ENCODE measurements around the gene PNLIP. TPM values are rescaled to one million over a fixed set of nuclear protein-coding genes. Genes with fewer than 3 reads are reported as not detected.

Gene PNLIP
- polyA plus RNA-seq, 2 donors: 0.14 to 0.37 TPM

GRCh38 chr10:116538992-116539391 lies 6.7 kb upstream of the PNLIP start:
- no peaks in the 10 kb centered on the region for H3K4me1 ChIP-seq (ENCODE audit: control insufficient read depth in 2 of 2, insufficient read depth in 2 of 2, low read length in 1 of 2)
- no peak overlapping the region for H3K4me3 ChIP-seq (ENCODE audit: low read depth in 1 of 2, low read length in 2 of 2)
- no peak overlapping the region for H3K27ac ChIP-seq (ENCODE audit: low read depth in 2 of 2, low read length in 1 of 2)
- no peaks in the 10 kb centered on the region for H3K9me3 ChIP-seq (ENCODE audit: control insufficient read depth in 2 of 2, insufficient read depth in 1 of 2, low read depth in 1 of 2, low read length in 1 of 2)
- H3K27me3 ChIP-seq (ENCODE audit: control insufficient read depth in 1 of 2, insufficient read depth in 2 of 2, low read length in 2 of 2): no peaks in the 10 kb centered on the region
- H3K36me3 ChIP-seq (ENCODE audit: control insufficient read depth in 2 of 2, insufficient read depth in 2 of 2, low read length in 1 of 2): no peaks in the 10 kb centered on the region

DNA sequence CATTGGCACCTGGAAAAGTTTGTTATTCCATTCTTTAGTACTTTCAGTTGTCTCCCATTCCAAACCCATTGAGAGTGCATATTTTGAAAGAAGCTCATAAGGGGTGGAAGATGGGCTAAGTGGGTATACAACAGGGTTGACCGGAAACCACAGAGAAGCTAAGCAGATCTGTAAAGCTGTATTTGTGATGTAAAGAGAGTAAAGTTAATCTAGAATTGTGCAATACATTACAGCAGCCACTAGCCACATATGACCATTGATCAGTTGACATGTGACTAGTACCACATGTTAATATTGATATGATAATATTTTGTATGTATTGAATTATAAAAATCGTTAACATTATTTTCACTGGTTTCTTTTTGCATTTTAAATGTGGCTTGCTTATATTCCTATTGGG lies 4.9 kb upstream of the PNLIP start:
- no peaks in the 10 kb centered on the region for H3K36me3 ChIP-seq (ENCODE audit: control insufficient read depth in 2 of 2, insufficient read depth in 2 of 2, low read length in 1 of 2)
- 83 to 92% methylated on average over 2 of the region's 2 CpGs for WGBS, 2 donors
- no peak overlapping the region for H3K27ac ChIP-seq (ENCODE audit: low read depth in 2 of 2, low read length in 1 of 2)
- H3K27me3 ChIP-seq (ENCODE audit: control insufficient read depth in 1 of 2, insufficient read depth in 2 of 2, low read length in 2 of 2): no peaks in the 10 kb centered on the region
- no peaks in the 10 kb centered on the region for H3K4me1 ChIP-seq (ENCODE audit: control insufficient read depth in 2 of 2, insufficient read depth in 2 of 2, low read length in 1 of 2)
- no peaks in the 10 kb centered on the region for H3K9me3 ChIP-seq (ENCODE audit: control insufficient read depth in 2 of 2, insufficient read depth in 1 of 2, low read depth in 1 of 2, low read length in 1 of 2)
- H3K4me3 ChIP-seq (ENCODE audit: low read depth in 1 of 2, low read length in 2 of 2): no peak overlapping the region

DNA sequence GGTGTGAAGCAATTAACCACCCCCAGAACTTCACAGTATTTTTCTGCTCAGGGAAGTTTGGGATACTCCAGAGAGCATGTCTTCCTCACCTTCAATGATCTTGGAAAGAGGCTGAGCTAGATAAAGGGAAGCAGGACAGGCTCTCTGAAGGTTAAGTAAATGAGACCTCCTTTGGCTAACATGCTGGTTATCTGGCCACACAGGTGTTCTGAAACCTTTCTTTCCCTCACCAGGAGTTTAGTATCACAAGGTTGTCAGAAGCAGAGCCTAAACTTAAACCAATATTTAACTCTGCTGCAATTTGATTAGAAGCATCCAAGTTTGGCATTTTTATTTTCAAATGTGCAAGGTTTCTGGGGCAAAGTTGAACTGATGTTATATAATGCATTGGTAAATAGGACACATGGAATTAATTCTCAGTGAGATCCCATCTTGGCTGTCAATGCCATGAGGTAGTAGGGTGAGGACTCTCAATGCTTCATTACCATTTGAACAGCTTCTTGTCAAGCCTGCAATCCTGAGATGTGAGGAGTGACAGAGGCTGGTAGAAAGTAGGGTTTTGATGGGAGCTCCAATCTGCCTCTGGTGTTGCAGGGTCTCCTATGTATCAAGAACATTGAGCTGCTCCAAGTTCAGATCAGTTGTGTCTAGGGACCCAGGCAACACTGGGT lies 3.6 kb upstream of the PNLIP start:
- Histone ChIP-seq H3K36me3 (ENCODE audit: control insufficient read depth in 2 of 2, insufficient read depth in 2 of 2, low read length in 1 of 2) (no peaks in the 10 kb centered on the region), H3K4me1 (ENCODE audit: control insufficient read depth in 2 of 2, insufficient read depth in 2 of 2, low read length in 1 of 2) (no peaks in the 10 kb centered on the region), H3K27ac (ENCODE audit: low read depth in 2 of 2, low read length in 1 of 2) (no peak overlapping the region), H3K4me3 (ENCODE audit: low read depth in 1 of 2, low read length in 2 of 2) (no peak overlapping the region), H3K9me3 (ENCODE audit: control insufficient read depth in 2 of 2, insufficient read depth in 1 of 2, low read depth in 1 of 2, low read length in 1 of 2) (no peaks in the 10 kb centered on the region), H3K27me3 (ENCODE audit: control insufficient read depth in 1 of 2, insufficient read depth in 2 of 2, low read length in 2 of 2) (no peaks in the 10 kb centered on the region)

GRCh38 chr10:116545122-116545521 lies 609 bp upstream of the PNLIP start:
- no peaks in the 10 kb centered on the region for H3K27me3 ChIP-seq (ENCODE audit: control insufficient read depth in 1 of 2, insufficient read depth in 2 of 2, low read length in 2 of 2)
- H3K4me3 ChIP-seq (ENCODE audit: low read depth in 1 of 2, low read length in 2 of 2): no peak overlapping the region
- 58 to 61% methylated on average over 1 of the region's 1 CpG for WGBS, 2 donors
- H3K36me3 ChIP-seq (ENCODE audit: control insufficient read depth in 2 of 2, insufficient read depth in 2 of 2, low read length in 1 of 2): no peaks in the 10 kb centered on the region
- H3K9me3 ChIP-seq (ENCODE audit: control insufficient read depth in 2 of 2, insufficient read depth in 1 of 2, low read depth in 1 of 2, low read length in 1 of 2): peaks cover 0 to 2% of the 10 kb centered on the region in 2 donors
- H3K27ac ChIP-seq (ENCODE audit: low read depth in 2 of 2, low read length in 1 of 2): no peak overlapping the region
- H3K4me1 ChIP-seq (ENCODE audit: control insufficient read depth in 2 of 2, insufficient read depth in 2 of 2, low read length in 1 of 2): no peaks in the 10 kb centered on the region

GRCh38 chr10:116548301-116548700 lies 2.6 kb downstream of the PNLIP start:
- no peaks in the 10 kb centered on the region for H3K36me3 ChIP-seq (ENCODE audit: control insufficient read depth in 2 of 2, insufficient read depth in 2 of 2, low read length in 1 of 2)
- 71 to 80% methylated on average over 5 of the region's 5 CpGs for WGBS, 2 donors

GRCh38 chr10:116553378-116553980 lies 7.7 kb downstream of the PNLIP start:
- Histone ChIP-seq H3K9me3 (ENCODE audit: control insufficient read depth in 2 of 2, insufficient read depth in 1 of 2, low read depth in 1 of 2, low read length in 1 of 2) (peaks cover 0 to 2% of the 10 kb centered on the region in 2 donors), H3K4me1 (ENCODE audit: control insufficient read depth in 2 of 2, insufficient read depth in 2 of 2, low read length in 1 of 2) (no peaks in the 10 kb centered on the region), H3K4me3 (ENCODE audit: low read depth in 1 of 2, low read length in 2 of 2) (no peak overlapping the region), H3K27me3 (ENCODE audit: control insufficient read depth in 1 of 2, insufficient read depth in 2 of 2, low read length in 2 of 2) (no peaks in the 10 kb centered on the region), H3K27ac (ENCODE audit: low read depth in 2 of 2, low read length in 1 of 2) (no peak overlapping the region), H3K36me3 (ENCODE audit: control insufficient read depth in 2 of 2, insufficient read depth in 2 of 2, low read length in 1 of 2) (no peaks in the 10 kb centered on the region)
- 86 to 91% methylated on average over 13 of the region's 13 CpGs for WGBS, 2 donors

More at GRCh38 chr10:116548301-116548700, 2.6 kb downstream of the PNLIP start:
- Histone ChIP-seq H3K27ac (ENCODE audit: low read depth in 2 of 2, low read length in 1 of 2) (no peak overlapping the region), H3K27me3 (ENCODE audit: control insufficient read depth in 1 of 2, insufficient read depth in 2 of 2, low read length in 2 of 2) (no peaks in the 10 kb centered on the region), H3K4me1 (ENCODE audit: control insufficient read depth in 2 of 2, insufficient read depth in 2 of 2, low read length in 1 of 2) (no peaks in the 10 kb centered on the region), H3K4me3 (ENCODE audit: low read depth in 1 of 2, low read length in 2 of 2) (no peak overlapping the region), H3K9me3 (ENCODE audit: control insufficient read depth in 2 of 2, insufficient read depth in 1 of 2, low read depth in 1 of 2, low read length in 1 of 2) (peaks cover 0 to 2% of the 10 kb centered on the region in 2 donors)

GRCh38 chr10:116554628-116555027 lies 8.9 kb downstream of the PNLIP start:
- Histone ChIP-seq H3K27ac (ENCODE audit: low read depth in 2 of 2, low read length in 1 of 2) (no peak overlapping the region), H3K4me1 (ENCODE audit: control insufficient read depth in 2 of 2, insufficient read depth in 2 of 2, low read length in 1 of 2) (no peaks in the 10 kb centered on the region), H3K36me3 (ENCODE audit: control insufficient read depth in 2 of 2, insufficient read depth in 2 of 2, low read length in 1 of 2) (no peaks in the 10 kb centered on the region), H3K9me3 (ENCODE audit: control insufficient read depth in 2 of 2, insufficient read depth in 1 of 2, low read depth in 1 of 2, low read length in 1 of 2) (no peaks in the 10 kb centered on the region), H3K27me3 (ENCODE audit: control insufficient read depth in 1 of 2, insufficient read depth in 2 of 2, low read length in 2 of 2) (no peaks in the 10 kb centered on the region), H3K4me3 (ENCODE audit: low read depth in 1 of 2, low read length in 2 of 2) (no peak overlapping the region)
- WGBS, 2 donors: 46 to 55% methylated on average over 5 of the region's 5 CpGs

- no peak overlapping the region for H3K27ac ChIP-seq (ENCODE audit: low read depth in 2 of 2, low read length in 1 of 2)
- no peaks in the 10 kb centered on the region for H3K27me3 ChIP-seq (ENCODE audit: control insufficient read depth in 1 of 2, insufficient read depth in 2 of 2, low read length in 2 of 2)
- no peak overlapping the region for H3K4me3 ChIP-seq (ENCODE audit: low read depth in 1 of 2, low read length in 2 of 2)
- 69 to 70% methylated on average over 6 of the region's 6 CpGs for WGBS, 2 donors
- H3K9me3 ChIP-seq (ENCODE audit: control insufficient read depth in 2 of 2, insufficient read depth in 1 of 2, low read depth in 1 of 2, low read length in 1 of 2): no peaks in the 10 kb centered on the region
- no peaks in the 10 kb centered on the region for H3K4me1 ChIP-seq (ENCODE audit: control insufficient read depth in 2 of 2, insufficient read depth in 2 of 2, low read length in 1 of 2)
- H3K36me3 ChIP-seq (ENCODE audit: control insufficient read depth in 2 of 2, insufficient read depth in 2 of 2, low read length in 1 of 2): no peaks in the 10 kb centered on the region
These were observed 10.1 kb downstream of the PNLIP start for GRCh38 chr10:116555880-116556279.

GRCh38 chr10:116557305-116557880 lies 11.7 kb downstream of the PNLIP start:
- 79 to 86% methylated on average over 5 of the region's 5 CpGs for WGBS, 2 donors

GRCh38 chr10:116565534-116565933 lies 19.8 kb downstream of the PNLIP start:
- WGBS, 2 donors: 87 to 95% methylated on average over 8 of the region's 8 CpGs
- H3K27ac ChIP-seq (ENCODE audit: low read depth in 2 of 2, low read length in 1 of 2): no peak overlapping the region
- H3K36me3 ChIP-seq (ENCODE audit: control insufficient read depth in 2 of 2, insufficient read depth in 2 of 2, low read length in 1 of 2): no peaks in the 10 kb centered on the region
- no peaks in the 10 kb centered on the region for H3K27me3 ChIP-seq (ENCODE audit: control insufficient read depth in 1 of 2, insufficient read depth in 2 of 2, low read length in 2 of 2)
- H3K4me1 ChIP-seq (ENCODE audit: control insufficient read depth in 2 of 2, insufficient read depth in 2 of 2, low read length in 1 of 2): no peaks in the 10 kb centered on the region
- no peak overlapping the region for H3K4me3 ChIP-seq (ENCODE audit: low read depth in 1 of 2, low read length in 2 of 2)
- H3K9me3 ChIP-seq (ENCODE audit: control insufficient read depth in 2 of 2, insufficient read depth in 1 of 2, low read depth in 1 of 2, low read length in 1 of 2): no peaks in the 10 kb centered on the region

More at GRCh38 chr10:116557305-116557880, 11.7 kb downstream of the PNLIP start:
- H3K9me3 ChIP-seq (ENCODE audit: control insufficient read depth in 2 of 2, insufficient read depth in 1 of 2, low read depth in 1 of 2, low read length in 1 of 2): no peaks in the 10 kb centered on the region
- H3K4me1 ChIP-seq (ENCODE audit: control insufficient read depth in 2 of 2, insufficient read depth in 2 of 2, low read length in 1 of 2): no peaks in the 10 kb centered on the region
- no peaks in the 10 kb centered on the region for H3K36me3 ChIP-seq (ENCODE audit: control insufficient read depth in 2 of 2, insufficient read depth in 2 of 2, low read length in 1 of 2)
- H3K27me3 ChIP-seq (ENCODE audit: control insufficient read depth in 1 of 2, insufficient read depth in 2 of 2, low read length in 2 of 2): no peaks in the 10 kb centered on the region
- H3K4me3 ChIP-seq (ENCODE audit: low read depth in 1 of 2, low read length in 2 of 2): no peak overlapping the region
- H3K27ac ChIP-seq (ENCODE audit: low read depth in 2 of 2, low read length in 1 of 2): no peak overlapping the region

Measured in esophagus (tissue), 2 donors.